ENCODE measurements around the gene CIB4. TPM values are rescaled to one million over a fixed set of nuclear protein-coding genes. Genes with fewer than 3 reads are reported as not detected.

The CIB4 gene
- total RNA-seq, 1 experiment from 2014 or later: not detected

- intact Hi-C loops (cut with micrococcal nuclease; ENCODE audit: unreplicated experiment): no loop called here
- Histone ChIP-seq H3K36me3 (ENCODE audit: control insufficient read depth, insufficient read depth, low read length) (no peaks in the 10 kb centered on the region), H3K4me3 (ENCODE audit: low read depth, low read length) (no peak overlapping the region), H3K4me1 (no peaks in the 10 kb centered on the region), H3K9me3 (no peaks in the 10 kb centered on the region), H3K27me3 (replicated peaks; ENCODE audit: control insufficient read depth, insufficient read depth, low read length) (no peaks in the 10 kb centered on the region)
- ChIA-PET POLR2A (no interaction called here), CTCF (no interaction called here)
- no peaks in the 10 kb centered on the region for H3K36me3 Mint-ChIP-seq (ENCODE audit: insufficient read depth, unreplicated experiment)
- no TSS peak for BruUV-seq (replicated peaks)
- no peaks in the 10 kb centered on the region for H3K4me1 Mint-ChIP-seq (ENCODE audit: low read depth, unreplicated experiment)
- H3K27ac Mint-ChIP-seq (ENCODE audit: unreplicated experiment): no peak overlapping the region
- DNase-seq: no peak
- H3K4me3 Mint-ChIP-seq (ENCODE audit: unreplicated experiment): no peak overlapping the region
- no peaks in the 10 kb centered on the region for H3K9me3 Mint-ChIP-seq (ENCODE audit: unreplicated experiment)
- peaks cover 3% of the 10 kb centered on the region for H3K27me3 Mint-ChIP-seq (ENCODE audit: insufficient read depth, unreplicated experiment)
- no peak for TF ChIP-seq CTCF (IDR thresholded peaks at IDR 0.05; ENCODE audit: insufficient read depth in 1 of 2, low read depth in 1 of 2, low read length in 1 of 2, severe bottlenecking in 1 of 2, unreplicated experiment in 1 of 2)
These were observed 33.0 kb upstream of the CIB4 start for GRCh38 chr2:26674002-26674751.

- no peak overlapping the region for H3K4me3 Mint-ChIP-seq (ENCODE audit: unreplicated experiment)
- CTCF ChIA-PET: no interaction called here
- no TSS peak for BruUV-seq (replicated peaks)
- H3K36me3 ChIP-seq (ENCODE audit: control insufficient read depth, insufficient read depth, low read length): no peaks in the 10 kb centered on the region
- no peaks in the 10 kb centered on the region for H3K4me1 Mint-ChIP-seq (ENCODE audit: low read depth, unreplicated experiment)
- DNase-seq: no peak
- no peak for TF ChIP-seq CTCF (IDR thresholded peaks at IDR 0.05; ENCODE audit: insufficient read depth in 1 of 2, low read depth in 1 of 2, low read length in 1 of 2, severe bottlenecking in 1 of 2, unreplicated experiment in 1 of 2)
- no peaks in the 10 kb centered on the region for H3K27me3 ChIP-seq (replicated peaks; ENCODE audit: control insufficient read depth, insufficient read depth, low read length)
- intact Hi-C loops (cut with micrococcal nuclease; ENCODE audit: unreplicated experiment): no loop called here
- H3K36me3 Mint-ChIP-seq (ENCODE audit: insufficient read depth, unreplicated experiment): no peaks in the 10 kb centered on the region
- no peaks in the 10 kb centered on the region for H3K27me3 Mint-ChIP-seq (ENCODE audit: insufficient read depth, unreplicated experiment)
- no peak overlapping the region for H3K4me3 ChIP-seq (ENCODE audit: low read depth, low read length)
- POLR2A ChIA-PET: no interaction called here
- no peak overlapping the region for H3K27ac Mint-ChIP-seq (ENCODE audit: unreplicated experiment)
- H3K9me3 ChIP-seq: no peaks in the 10 kb centered on the region
- no peaks in the 10 kb centered on the region for H3K4me1 ChIP-seq
- no peaks in the 10 kb centered on the region for H3K9me3 Mint-ChIP-seq (ENCODE audit: unreplicated experiment)
These were observed 31.7 kb upstream of the CIB4 start for GRCh38 chr2:26672818-26673393.

GRCh38 chr2:26672112-26672817, 31.1 kb upstream of the CIB4 start:
- no peak for DNase-seq
- Histone ChIP-seq H3K4me3 (ENCODE audit: low read depth, low read length) (no peak overlapping the region), H3K9me3 (no peaks in the 10 kb centered on the region), H3K36me3 (ENCODE audit: control insufficient read depth, insufficient read depth, low read length) (no peaks in the 10 kb centered on the region), H3K27me3 (replicated peaks; ENCODE audit: control insufficient read depth, insufficient read depth, low read length) (no peaks in the 10 kb centered on the region), H3K4me1 (no peaks in the 10 kb centered on the region)
- POLR2A ChIA-PET: no interaction called here
- Mint-ChIP-seq H3K36me3 (ENCODE audit: insufficient read depth, unreplicated experiment) (no peaks in the 10 kb centered on the region), H3K4me1 (ENCODE audit: low read depth, unreplicated experiment) (no peaks in the 10 kb centered on the region), H3K27me3 (ENCODE audit: insufficient read depth, unreplicated experiment) (no peaks in the 10 kb centered on the region), H3K4me3 (ENCODE audit: unreplicated experiment) (no peak overlapping the region), H3K9me3 (ENCODE audit: unreplicated experiment) (no peaks in the 10 kb centered on the region), H3K27ac (ENCODE audit: unreplicated experiment) (no peak overlapping the region)
- intact Hi-C loops (cut with micrococcal nuclease; ENCODE audit: unreplicated experiment): no loop called here
- BruUV-seq (replicated peaks): no TSS peak
- CTCF ChIA-PET: no interaction called here
- no peak for TF ChIP-seq CTCF (IDR thresholded peaks at IDR 0.05; ENCODE audit: insufficient read depth in 1 of 2, low read depth in 1 of 2, low read length in 1 of 2, severe bottlenecking in 1 of 2, unreplicated experiment in 1 of 2)

Measured in Caco-2 (cell line).